Glutamatergic neuron (in vitro differentiated cells): ENCODE measurements around the gene H2AZ2. TPM values are rescaled to one million over a fixed set of nuclear protein-coding genes. Genes with fewer than 3 reads are reported as not detected.

ENCODE experiments used
- DNase-seq: peaks from one replicate; pipeline ENCODE4 v3.0.0; 2022
- H3K27ac Mint-ChIP-seq: one replicate; pipeline ENCODE4 v1.8.0; 2020; ENCODE audit warnings: mild to moderate bottlenecking, mixed read lengths, inconsistent platforms; ENCODE audit not compliant: unreplicated experiment
- H3K27me3 Mint-ChIP-seq: one replicate; pipeline ENCODE4 v1.8.0; 2020; ENCODE audit warnings: mild to moderate bottlenecking, moderate library complexity, mixed read lengths, inconsistent platforms; ENCODE audit not compliant: unreplicated experiment
- H3K36me3 Mint-ChIP-seq: one replicate; pipeline ENCODE4 v1.8.0; 2020; ENCODE audit warnings: mild to moderate bottlenecking, mixed read lengths, inconsistent platforms; ENCODE audit not compliant: unreplicated experiment
- H3K4me1 Mint-ChIP-seq: one replicate; pipeline ENCODE4 v1.8.0; 2020; ENCODE audit warnings: mild to moderate bottlenecking, low read depth, mixed read lengths, inconsistent platforms; ENCODE audit not compliant: unreplicated experiment
- H3K4me3 Mint-ChIP-seq: one replicate; pipeline ENCODE4 v1.8.0; 2020; ENCODE audit warnings: mild to moderate bottlenecking, mixed read lengths, inconsistent platforms; ENCODE audit not compliant: unreplicated experiment
- H3K9me3 Mint-ChIP-seq: one replicate; pipeline ENCODE4 v1.8.0; 2020; ENCODE audit warnings: mild to moderate bottlenecking, moderate library complexity, mixed read lengths, inconsistent platforms; ENCODE audit not compliant: unreplicated experiment
- CTCF ChIP-seq: fragments of 200-600 bp; sonication (generic); IDR thresholded peaks from one replicate; pipeline ENCODE4 v1.5.0; 2021; ENCODE audit not compliant: partially characterized antibody, unreplicated experiment
- total RNA-seq: library from RNA; stranded (reverse); fragmentation: NEBNext Ultra II Directional; extraction: Animal tissue kit (Norgen Biotek cat#: 25700); gene quantifications from one replicate; pipeline ENCODE4 v1.2.1, GENCODE V29; 2021; ENCODE audit not compliant: unreplicated experiment

Gene H2AZ2
- total RNA-seq, 1 donor from 2014 or later = 180 TPM

- Mint-ChIP-seq H3K27ac (no peak overlapping the region), H3K4me3 (peak overlapping the region; percentile 84), H3K4me1 (peaks cover 23% of the 10 kb centered on the region), H3K9me3 (peaks cover 5% of the 10 kb centered on the region), H3K36me3 (no peaks in the 10 kb centered on the region), H3K27me3 (peaks cover 10% of the 10 kb centered on the region)
- TF ChIP-seq CTCF = no peak
- DNase-seq = no peak
Observed at GRCh38 chr7:44881610-44882009, 33.7 kb upstream of the H2AZ2 start.

GRCh38 chr7:44881066-44881600 is 33.2 kb upstream of the H2AZ2 start:
- H3K27ac Mint-ChIP-seq = no peak overlapping the region
- no peak for TF ChIP-seq CTCF
- no peak for DNase-seq
- peaks cover 9% of the 10 kb centered on the region for H3K27me3 Mint-ChIP-seq
- peaks cover 5% of the 10 kb centered on the region for H3K9me3 Mint-ChIP-seq
- H3K36me3 Mint-ChIP-seq = no peaks in the 10 kb centered on the region
- H3K4me1 Mint-ChIP-seq = peaks cover 23% of the 10 kb centered on the region
- peak overlapping the region; percentile 84 for H3K4me3 Mint-ChIP-seq

GRCh38 chr7:44880317-44881018 is 32.6 kb upstream of the H2AZ2 start:
- H3K9me3 Mint-ChIP-seq = no peaks in the 10 kb centered on the region
- no peak for TF ChIP-seq CTCF
- H3K36me3 Mint-ChIP-seq = no peaks in the 10 kb centered on the region
- peaks cover 18% of the 10 kb centered on the region for H3K4me1 Mint-ChIP-seq
- H3K27me3 Mint-ChIP-seq = peaks cover 3% of the 10 kb centered on the region
- peak overlapping the region; percentile 84 for H3K4me3 Mint-ChIP-seq
- no peak for DNase-seq
- H3K27ac Mint-ChIP-seq = peak overlapping the region; percentile 39

GRCh38 chr7:44876393-44876792 is 28.5 kb upstream of the H2AZ2 start:
- no peak overlapping the region for H3K27ac Mint-ChIP-seq
- DNase-seq = no peak
- H3K27me3 Mint-ChIP-seq = no peaks in the 10 kb centered on the region
- H3K4me1 Mint-ChIP-seq = peaks cover 10% of the 10 kb centered on the region
- no peak for TF ChIP-seq CTCF
- H3K36me3 Mint-ChIP-seq = no peaks in the 10 kb centered on the region
- peaks cover 8% of the 10 kb centered on the region for H3K9me3 Mint-ChIP-seq
- H3K4me3 Mint-ChIP-seq = no peak overlapping the region

GRCh38 chr7:44875241-44875640 is 27.4 kb upstream of the H2AZ2 start:
- TF ChIP-seq CTCF = no peak
- no peak for DNase-seq
- Mint-ChIP-seq H3K27me3 (no peaks in the 10 kb centered on the region), H3K4me3 (no peak overlapping the region), H3K27ac (no peak overlapping the region), H3K36me3 (peaks cover 2% of the 10 kb centered on the region), H3K9me3 (peaks cover 11% of the 10 kb centered on the region), H3K4me1 (peaks cover 3% of the 10 kb centered on the region)
